Measurements from ENCODE around the gene MYOM1.

DNA sequence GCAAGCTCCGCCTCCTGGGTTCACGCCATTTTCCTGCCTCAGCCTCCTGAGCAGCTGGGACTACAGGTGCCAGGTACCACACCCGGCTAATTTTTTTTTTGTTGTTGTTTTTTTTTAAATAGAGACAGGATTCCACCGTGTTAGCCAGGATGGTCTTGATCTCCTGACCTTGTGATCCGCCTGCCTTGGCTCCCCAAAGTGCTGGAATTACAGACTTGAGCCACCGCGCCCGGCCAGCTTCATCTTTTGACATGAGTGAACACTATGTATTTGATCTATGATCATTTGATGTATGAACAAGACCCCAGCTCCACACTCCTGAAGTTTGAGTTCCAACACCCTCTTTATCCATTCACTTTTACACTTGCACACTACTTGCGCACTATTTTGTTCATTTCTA, 163.5 kb downstream of the MYOM1 start:
- no peak for TF ChIP-seq EZH2 (IDR thresholded peaks at IDR 0.05; ENCODE audit: insufficient read depth, low read length)
- TF ChIP-seq, protein P1, sequence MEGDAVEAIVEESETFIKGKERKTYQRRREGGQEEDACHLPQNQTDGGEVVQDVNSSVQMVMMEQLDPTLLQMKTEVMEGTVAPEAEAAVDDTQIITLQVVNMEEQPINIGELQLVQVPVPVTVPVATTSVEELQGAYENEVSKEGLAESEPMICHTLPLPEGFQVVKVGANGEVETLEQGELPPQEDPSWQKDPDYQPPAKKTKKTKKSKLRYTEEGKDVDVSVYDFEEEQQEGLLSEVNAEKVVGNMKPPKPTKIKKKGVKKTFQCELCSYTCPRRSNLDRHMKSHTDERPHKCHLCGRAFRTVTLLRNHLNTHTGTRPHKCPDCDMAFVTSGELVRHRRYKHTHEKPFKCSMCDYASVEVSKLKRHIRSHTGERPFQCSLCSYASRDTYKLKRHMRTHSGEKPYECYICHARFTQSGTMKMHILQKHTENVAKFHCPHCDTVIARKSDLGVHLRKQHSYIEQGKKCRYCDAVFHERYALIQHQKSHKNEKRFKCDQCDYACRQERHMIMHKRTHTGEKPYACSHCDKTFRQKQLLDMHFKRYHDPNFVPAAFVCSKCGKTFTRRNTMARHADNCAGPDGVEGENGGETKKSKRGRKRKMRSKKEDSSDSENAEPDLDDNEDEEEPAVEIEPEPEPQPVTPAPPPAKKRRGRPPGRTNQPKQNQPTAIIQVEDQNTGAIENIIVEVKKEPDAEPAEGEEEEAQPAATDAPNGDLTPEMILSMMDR (IDR thresholded peaks at IDR 0.05; ENCODE audit: insufficient read depth, low read depth, low read length): no peak

Data from astrocyte (in vitro differentiated cells and primary cell).